ENCODE measurements around the gene ADD2.
"Not testable (repeated sequence)": the region's sequence is repeated elsewhere in the genome, so short reads cannot be mapped to it uniquely, and the experiment has no call there.

ADD2 gene

GRCh38 chr2:70659551-70659950, 108.4 kb downstream of the ADD2 start:
- Histone ChIP-seq H3K27ac (no peak overlapping the region), H4K20me1 (no peaks in the 10 kb centered on the region), H3K9ac (no peak overlapping the region), H3K4me1 (peaks cover 0 to 32% (median 22%) of the 10 kb centered on the region in 10 experiments; a peak in 12 of 20 replicates), H3K4me2 (no peak overlapping the region), H3K4me3 (no peak overlapping the region), H3K27me3 (no peaks in the 10 kb centered on the region), H3K36me3 (peaks cover 24 to 43% (median 37%) of the 10 kb centered on the region in 11 experiments), H3K9me3 (replicated peaks in 1 of 11) (no peaks in the 10 kb centered on the region)
- no peak for TF ChIP-seq Cebpa-rat (IDR thresholded peaks at IDR 0.05)

- H3K36me3 ChIP-seq: peaks cover 19 to 32% (median 27%) of the 10 kb centered on the region in 11 experiments
- no peak overlapping the region for H3K27ac ChIP-seq
- no peaks in the 10 kb centered on the region for H4K20me1 ChIP-seq
- no peak overlapping the region for H3K9ac ChIP-seq
- H3K27me3 ChIP-seq: no peaks in the 10 kb centered on the region
- TF ChIP-seq Cebpa-rat (IDR thresholded peaks at IDR 0.05): no peak
- no peak overlapping the region for H3K4me3 ChIP-seq
- no peaks in the 10 kb centered on the region for H3K9me3 ChIP-seq (replicated peaks in 1 of 11)
- H3K4me2 ChIP-seq: peak overlapping the region in 6 of 11 experiments; percentile 10 to 53 (median 40); a peak in 10 of 22 replicates
- peaks cover 0 to 32% (median 22%) of the 10 kb centered on the region in 10 experiments; a peak in 12 of 20 replicates for H3K4me1 ChIP-seq
These were observed 109.5 kb downstream of the ADD2 start for GRCh38 chr2:70658476-70658875.

DNA sequence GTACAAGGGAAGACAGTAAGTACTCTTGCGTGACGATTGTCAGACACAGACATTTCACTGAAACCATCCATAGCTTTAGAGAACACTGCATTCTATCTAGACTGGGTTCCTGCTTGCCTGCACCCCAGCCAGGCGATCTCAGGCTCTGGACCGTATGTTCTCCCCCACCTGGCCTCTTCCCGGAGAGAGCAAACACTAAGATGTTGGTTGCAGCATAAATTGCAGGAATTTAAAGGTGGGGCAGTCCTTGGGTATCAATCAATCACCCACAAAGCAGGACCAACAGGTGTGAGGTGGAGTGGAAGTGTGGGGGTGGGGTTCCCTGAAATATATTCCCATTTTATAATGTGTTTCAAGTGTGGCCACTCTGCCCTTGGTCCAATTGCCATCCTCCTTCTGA, 110.8 kb downstream of the ADD2 start:
- TF ChIP-seq Cebpa-rat (IDR thresholded peaks at IDR 0.05): no peak
- H3K4me1 ChIP-seq: peaks cover 0 to 32% (median 22%) of the 10 kb centered on the region in 10 experiments; a peak in 12 of 20 replicates
- no peak overlapping the region for H3K9ac ChIP-seq
- H3K27me3 ChIP-seq: no peaks in the 10 kb centered on the region
- H4K20me1 ChIP-seq: no peaks in the 10 kb centered on the region
- H3K4me3 ChIP-seq: no peak overlapping the region
- no peak overlapping the region for H3K27ac ChIP-seq
- peaks cover 7 to 20% (median 15%) of the 10 kb centered on the region in 11 experiments; a peak in 20 of 22 replicates for H3K36me3 ChIP-seq
- H3K4me2 ChIP-seq: peak overlapping the region in 3 of 11 experiments; percentile 7 to 26 (median 19); a peak in 2 of 22 replicates
- peaks cover 0 to 5% (median 0%) of the 10 kb centered on the region in 11 experiments; a peak in 5 of 22 replicates for H3K9me3 ChIP-seq (replicated peaks in 1 of 11)

DNA sequence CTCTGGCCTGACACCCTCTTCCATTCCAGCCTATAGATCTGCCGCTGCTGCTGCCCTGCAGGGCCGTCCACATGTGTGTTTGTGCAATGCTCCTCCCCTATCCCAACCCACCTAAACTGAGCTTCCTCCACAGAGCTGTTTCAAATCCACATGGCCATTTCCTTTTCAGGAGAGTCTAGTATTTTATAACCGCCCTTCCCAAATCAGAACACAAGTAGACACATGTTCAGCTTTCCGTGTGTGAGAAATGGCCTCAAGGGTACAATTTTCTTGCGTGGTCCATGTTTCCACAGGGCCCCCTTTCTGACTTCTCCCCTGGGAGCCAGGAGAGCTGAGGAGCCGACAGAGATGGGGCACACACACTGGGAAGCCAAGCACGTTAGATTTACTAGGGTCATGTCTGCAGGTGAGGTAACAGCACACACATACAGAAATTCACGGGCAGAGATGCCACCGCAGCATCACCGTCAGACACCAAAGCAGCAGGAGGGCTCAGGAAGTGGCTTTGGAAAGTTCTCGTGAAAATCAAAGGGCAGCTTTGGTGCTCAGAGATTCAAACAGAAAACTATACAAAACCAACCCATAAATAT, 111.5 kb downstream of the ADD2 start:
- peak overlapping the region in 5 of 11 experiments; percentile 7 to 45 (median 26); a peak in 3 of 22 replicates for H3K4me2 ChIP-seq
- H3K27me3 ChIP-seq: no peaks in the 10 kb centered on the region
- H3K27ac ChIP-seq: no peak overlapping the region
- no peaks in the 10 kb centered on the region for H4K20me1 ChIP-seq
- H3K4me3 ChIP-seq: no peak overlapping the region
- no peak overlapping the region for H3K9ac ChIP-seq
- TF ChIP-seq Cebpa-rat (IDR thresholded peaks at IDR 0.05): no peak
- peaks cover 4 to 12% (median 8%) of the 10 kb centered on the region in 11 experiments; a peak in 19 of 22 replicates for H3K36me3 ChIP-seq
- peaks cover 0 to 32% (median 22%) of the 10 kb centered on the region in 10 experiments; a peak in 12 of 20 replicates for H3K4me1 ChIP-seq
- H3K9me3 ChIP-seq (replicated peaks in 1 of 11): peaks cover 0 to 8% (median 0%) of the 10 kb centered on the region in 11 experiments; a peak in 5 of 22 replicates

DNA sequence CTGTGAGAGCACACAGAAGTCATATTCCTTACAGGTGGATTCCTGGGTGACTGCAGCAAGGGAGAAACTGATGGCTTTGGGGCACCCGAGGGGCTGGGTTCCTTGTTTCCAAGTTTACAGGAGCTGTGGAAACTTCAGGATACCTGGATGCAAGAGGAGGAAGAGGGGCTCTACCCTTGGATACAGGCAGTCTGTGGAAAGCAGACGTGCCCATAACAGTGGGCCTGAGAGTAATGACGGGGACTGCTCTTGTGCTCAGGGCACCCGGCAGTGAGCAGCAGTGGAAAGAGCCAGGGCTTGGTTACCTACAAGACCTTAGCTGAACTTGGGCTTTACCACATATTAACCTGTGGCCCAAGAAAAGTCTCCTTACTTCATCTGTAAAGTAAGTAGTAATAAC, 112.2 kb downstream of the ADD2 start:
- no peak overlapping the region for H3K9ac ChIP-seq
- TF ChIP-seq Cebpa-rat (IDR thresholded peaks at IDR 0.05): no peak
- no peak overlapping the region for H3K27ac ChIP-seq

DNA sequence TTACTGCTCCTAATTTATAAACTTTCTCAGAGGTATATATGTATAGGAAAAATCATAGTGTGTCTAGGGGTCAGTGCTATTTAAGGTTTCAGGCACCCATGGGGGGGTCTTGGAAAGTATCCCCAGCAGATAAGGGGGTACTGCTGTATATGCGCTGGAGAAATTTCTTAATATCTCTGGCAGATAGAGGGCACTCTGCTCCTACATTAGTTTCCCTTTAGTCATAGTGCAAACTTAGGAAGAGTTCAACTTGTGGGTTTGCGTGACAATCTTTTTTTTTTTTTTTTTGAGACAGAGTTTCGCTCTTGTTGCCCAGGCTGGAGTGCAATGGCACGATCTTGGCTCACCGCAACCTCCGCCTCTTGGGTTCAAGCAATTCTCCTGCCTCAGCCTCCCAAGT, 112.8 kb downstream of the ADD2 start:
- H3K9me3 ChIP-seq (replicated peaks in 1 of 11); H3K4me3 ChIP-seq; H3K36me3 ChIP-seq; H3K27me3 ChIP-seq; H4K20me1 ChIP-seq; H3K4me2 ChIP-seq; H3K9ac ChIP-seq; H3K27ac ChIP-seq: not testable (repeated sequence)
- peaks cover 0 to 32% (median 22%) of the 10 kb centered on the region in 10 experiments; a peak in 12 of 20 replicates for H3K4me1 ChIP-seq

More for the DNA sequence above, 112.2 kb downstream of the ADD2 start:
- Histone ChIP-seq H3K27me3 (no peaks in the 10 kb centered on the region), H3K4me3 (no peak overlapping the region), H3K9me3 (replicated peaks in 1 of 11) (peaks cover 0 to 8% (median 0%) of the 10 kb centered on the region in 11 experiments; a peak in 5 of 22 replicates), H3K4me1 (peaks cover 0 to 32% (median 22%) of the 10 kb centered on the region in 10 experiments; a peak in 12 of 20 replicates), H4K20me1 (no peaks in the 10 kb centered on the region), H3K36me3 (peaks cover 0 to 6% (median under 1%) of the 10 kb centered on the region in 11 experiments; a peak in 3 of 22 replicates), H3K4me2 (no peak overlapping the region)

DNA sequence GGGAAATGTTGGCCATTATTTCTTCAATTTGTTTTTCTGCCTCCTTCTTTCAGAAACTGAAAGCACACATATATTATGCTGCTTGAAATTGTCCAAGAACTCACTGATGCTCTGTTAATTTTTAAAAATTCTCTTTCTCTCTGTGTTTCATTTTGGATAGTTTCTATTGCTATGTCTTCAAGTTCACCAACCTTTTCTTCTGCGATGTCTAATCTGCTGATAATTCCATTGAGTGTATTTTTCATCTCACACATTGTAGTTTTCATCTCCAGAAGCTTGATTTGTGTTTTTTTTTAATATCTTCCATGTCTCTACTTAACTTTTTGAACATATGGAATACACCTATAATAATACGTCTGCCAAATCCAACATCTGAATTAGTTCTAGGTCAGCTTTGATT, 116.3 kb downstream of the ADD2 start:
- H3K36me3 ChIP-seq: no peaks in the 10 kb centered on the region
- TF ChIP-seq Cebpa-rat (IDR thresholded peaks at IDR 0.05): no peak
- H3K9me3 ChIP-seq (replicated peaks in 1 of 11): peaks cover 0 to 8% (median 0%) of the 10 kb centered on the region in 11 experiments; a peak in 5 of 22 replicates
- H3K4me3 ChIP-seq: no peak overlapping the region
- H4K20me1 ChIP-seq: no peaks in the 10 kb centered on the region
- no peak overlapping the region for H3K9ac ChIP-seq
- no peaks in the 10 kb centered on the region for H3K27me3 ChIP-seq
- peaks cover 0 to 6% (median 4%) of the 10 kb centered on the region in 10 experiments; a peak in 10 of 20 replicates for H3K4me1 ChIP-seq
- H3K27ac ChIP-seq: no peak overlapping the region
- no peak overlapping the region for H3K4me2 ChIP-seq

DNA sequence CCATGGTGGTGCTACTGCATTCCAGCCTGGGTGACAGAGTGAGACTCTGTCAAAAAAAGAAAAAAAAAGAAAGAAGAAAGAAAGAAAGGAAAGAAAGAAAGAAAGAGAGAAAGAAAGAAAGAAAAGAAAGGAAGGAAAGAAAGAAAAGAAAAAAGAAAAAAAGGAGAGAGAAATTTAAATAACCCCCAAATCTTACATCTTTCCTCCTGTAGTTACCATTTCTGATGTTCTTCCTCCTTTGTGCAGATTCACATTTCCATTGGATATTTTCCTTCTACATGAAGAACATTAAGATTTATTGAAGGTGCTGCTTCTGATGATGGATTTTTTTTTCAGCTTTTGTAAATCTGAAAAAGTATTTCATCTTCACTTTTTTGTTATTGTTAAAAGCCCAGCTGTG, 117.0 kb downstream of the ADD2 start:
- no peaks in the 10 kb centered on the region for H4K20me1 ChIP-seq
- H3K36me3 ChIP-seq: no peaks in the 10 kb centered on the region
- no peak overlapping the region for H3K4me2 ChIP-seq
- H3K4me1 ChIP-seq: peaks cover 0 to 6% (median 0%) of the 10 kb centered on the region in 10 experiments; a peak in 2 of 20 replicates
- TF ChIP-seq Cebpa-rat (IDR thresholded peaks at IDR 0.05): no peak
- H3K4me3 ChIP-seq: no peak overlapping the region
- no peaks in the 10 kb centered on the region for H3K27me3 ChIP-seq
- H3K9ac ChIP-seq: no peak overlapping the region
- no peak overlapping the region for H3K27ac ChIP-seq
- peaks cover 0 to 8% (median 0%) of the 10 kb centered on the region in 11 experiments; a peak in 5 of 22 replicates for H3K9me3 ChIP-seq (replicated peaks in 1 of 11)

GRCh38 chr2:70648961-70649360, 119.0 kb downstream of the ADD2 start:
- TF ChIP-seq Cebpa-rat (IDR thresholded peaks at IDR 0.05): no peak
- H3K4me1 ChIP-seq: peaks cover 0 to 7% (median 0%) of the 10 kb centered on the region in 10 experiments; a peak in 2 of 20 replicates
- H3K36me3 ChIP-seq: no peaks in the 10 kb centered on the region
- H3K9me3 ChIP-seq (replicated peaks in 1 of 11): peaks cover 0 to 8% (median 0%) of the 10 kb centered on the region in 11 experiments; a peak in 5 of 22 replicates
- H4K20me1 ChIP-seq: no peaks in the 10 kb centered on the region
- H3K4me2 ChIP-seq: no peak overlapping the region
- H3K9ac ChIP-seq: no peak overlapping the region
- H3K4me3 ChIP-seq: no peak overlapping the region
- no peaks in the 10 kb centered on the region for H3K27me3 ChIP-seq
- no peak overlapping the region for H3K27ac ChIP-seq
